SK-N-SH (cell line): ENCODE results near the gene ST3GAL6. TPM values are rescaled to one million over a fixed set of nuclear protein-coding genes. Genes with fewer than 3 reads are reported as not detected.

Experiments used
- CTCF ChIA-PET: fragments of 300-600, 350-600 bp; formaldehyde crosslinking; extraction: SDS; loops from one replicate; lab custom pipeline; 2021; lab: Yijun Ruan, JAX
- POLR2A ChIA-PET: fragments of 350-600 bp; sonication (Branson Sonifier 250); formaldehyde crosslinking; extraction: SDS; loops from one replicate; lab custom pipeline; 2020; ENCODE audit warnings: antibody characterized with exemption, inconsistent platforms; lab: Yijun Ruan, JAX
- DNase-seq: peaks from one replicate; pipeline ENCODE4 v3.0.0; 2012
- H2AFZ ChIP-seq: fragments of 200-600 bp; sonication (generic); 2 replicates; pipeline ENCODE4 v1.8.1; 2016; ENCODE audit warnings: antibody characterized with exemption, mild to moderate bottlenecking, low read depth
- H3F3A ChIP-seq: fragments of 200-600 bp; sonication (generic); replicated peaks from 2 replicates; pipeline ENCODE3; 2016; ENCODE audit warnings: antibody characterized with exemption, mild to moderate bottlenecking; ENCODE audit not compliant: insufficient read depth
- H3K27ac ChIP-seq, 2 experiments: fragments of 200-500 bp in 1 of 2; fragments of 200-600 bp in 1 of 2; sonication (Bioruptor generic) in 1 of 2; sonication (generic), shearing (Covaris generic) in 1 of 2; 2 replicates each; pipeline versions ENCODE4 v1.5.1 to v1.6.1; 2014 to 2016; ENCODE audit warnings: low read depth in 2 of 2, inconsistent platforms in 1 of 2, low read length in 1 of 2, mild to moderate bottlenecking in 1 of 2, mixed read lengths in 1 of 2
- H3K27me3 ChIP-seq: fragments of 200-600 bp; sonication (generic), shearing (Covaris generic); 2 replicates; pipeline ENCODE4 v1.6.1; 2016; ENCODE audit warnings: mixed run types; ENCODE audit not compliant: insufficient read depth
- H3K36me3 ChIP-seq, 2 experiments: fragments of 200-500 bp in 1 of 2; fragments of 200-600 bp in 1 of 2; sonication (Bioruptor generic) in 1 of 2; sonication (generic) in 1 of 2; replicated peaks in 1 of 2; 2 replicates each; pipeline versions ENCODE3 to v1.5.1; 2014 to 2016; ENCODE audit warnings: low read length in 1 of 2, mild to moderate bottlenecking in 1 of 2; ENCODE audit not compliant: insufficient read depth in 2 of 2, control insufficient read depth in 1 of 2
- H3K4me1 ChIP-seq, 2 experiments: fragments of 200-500 bp in 1 of 2; fragments of 200-600 bp in 1 of 2; sonication (Bioruptor generic) in 1 of 2; sonication (generic), shearing (Covaris generic) in 1 of 2; 2 replicates each; pipeline versions ENCODE4 v1.5.1 to v1.6.1; 2014 to 2016; ENCODE audit warnings: low read depth in 1 of 2, low read length in 1 of 2, mixed run types in 1 of 2; ENCODE audit not compliant: insufficient read depth in 2 of 2, control insufficient read depth in 1 of 2
- H3K4me2 ChIP-seq: fragments of 200-600 bp; sonication (generic), shearing (Covaris generic); 2 replicates; pipeline ENCODE4 v1.6.1; 2017; ENCODE audit warnings: mixed run types
- H3K4me3 ChIP-seq, 2 experiments: fragments of 200-500 bp in 1 of 2; fragments of 200-600 bp in 1 of 2; sonication (Bioruptor generic) in 1 of 2; sonication (generic), shearing (Covaris generic) in 1 of 2; 2 replicates each; pipeline versions ENCODE4 v1.5.1 to v1.8.1; 2014 to 2016; ENCODE audit warnings: low read depth in 2 of 2, inconsistent platforms in 1 of 2, low read length in 1 of 2, mild to moderate bottlenecking in 1 of 2, mixed read lengths in 1 of 2, moderate library complexity in 1 of 2
- H3K79me2 ChIP-seq: fragments of 200-600 bp; sonication (generic); 2 replicates; pipeline ENCODE4 v1.8.1; 2017; ENCODE audit warnings: mild to moderate bottlenecking; ENCODE audit not compliant: insufficient read depth
- H3K9ac ChIP-seq: fragments of 200-600 bp; sonication (generic); 2 replicates; pipeline ENCODE4 v1.6.1; 2017; ENCODE audit warnings: mixed run types
- H3K9me2 ChIP-seq: fragments of 200-600 bp; sonication (generic); 2 replicates; pipeline ENCODE4 v1.6.1; 2017; ENCODE audit warnings: mixed run types
- H3K9me3 ChIP-seq: fragments of 200-600 bp; sonication (generic); 2 replicates; pipeline ENCODE4 v1.6.1; 2017; ENCODE audit warnings: mixed run types, mild to moderate bottlenecking, moderate library complexity
- H4K20me1 ChIP-seq: fragments of 200-600 bp; sonication (generic); 2 replicates; pipeline ENCODE4 v1.6.1; 2017; ENCODE audit warnings: mild to moderate bottlenecking, mixed run types; ENCODE audit not compliant: insufficient read depth
- CHD2 ChIP-seq: fragments of 150-350 bp; IDR thresholded peaks from 2 replicates; pipeline ENCODE4 v1.6.1; 2018; ENCODE audit warnings: low read length; ENCODE audit not compliant: partially characterized antibody
- CTCF ChIP-seq: fragments of 200-600 bp; sonication (generic); IDR thresholded peaks from 2 replicates; pipeline ENCODE4 v1.6.1; 2017; ENCODE audit warnings: antibody characterized with exemption, mild to moderate bottlenecking, moderate library complexity
- ELF1 ChIP-seq: IDR thresholded peaks from 2 replicates; pipeline ENCODE4 v1.4.0; 2012
- EP300 ChIP-seq, 2 experiments: IDR thresholded peaks; 2 replicates each; pipeline versions ENCODE4 v1.4.0 to v1.6.1; 2012; ENCODE audit warnings: borderline replicate concordance in 1 of 2, low read depth in 1 of 2, low read length in 1 of 2
- EZH2phosphoT487 ChIP-seq: fragments of 200-600 bp; sonication (generic); IDR thresholded peaks from 2 replicates; pipeline ENCODE4 v1.6.1; 2017; ENCODE audit warnings: low read depth, mixed run types, mild to moderate bottlenecking, antibody characterized with exemption, moderate library complexity, borderline replicate concordance
- FOSL2 ChIP-seq: IDR thresholded peaks from 2 replicates; pipeline ENCODE4 v1.4.0; 2012; ENCODE audit warnings: low read depth, mild to moderate bottlenecking, moderate library complexity, borderline replicate concordance
- FOXJ3 ChIP-seq: sonication (generic); formaldehyde crosslinking; IDR thresholded peaks from 2 replicates; pipeline ENCODE4 v1.5.1; 2020; ENCODE audit warnings: mild to moderate bottlenecking, missing genetic modification reagents
- FOXM1 ChIP-seq: IDR thresholded peaks from 2 replicates; pipeline ENCODE4 v1.4.0; 2012; ENCODE audit warnings: low read depth, mild to moderate bottlenecking
- IRF3 ChIP-seq: fragments of 150-350 bp; IDR thresholded peaks from 2 replicates; pipeline ENCODE4 v1.6.1; 2016; ENCODE audit warnings: mild to moderate bottlenecking, low read depth, low read length
- MEF2A ChIP-seq: IDR thresholded peaks from 2 replicates; pipeline ENCODE4 v1.4.0; 2012; ENCODE audit warnings: low read depth, borderline replicate concordance
- NRF1 ChIP-seq: IDR thresholded peaks from 2 replicates; pipeline ENCODE4 v1.6.1; 2012; ENCODE audit warnings: low read depth, mild to moderate bottlenecking, low read length
- RAD21 ChIP-seq: IDR thresholded peaks from 2 replicates; pipeline ENCODE4 v1.6.1; 2012; ENCODE audit warnings: mild to moderate bottlenecking, low read length
- RCOR1 ChIP-seq: fragments of 150-350 bp; IDR thresholded peaks from 2 replicates; pipeline ENCODE4 v1.6.1; 2017; ENCODE audit warnings: antibody characterized with exemption, low read length
- RFX5 ChIP-seq: IDR thresholded peaks from 2 replicates; pipeline ENCODE4 v1.6.1; 2012; ENCODE audit warnings: mild to moderate bottlenecking, improper control_type of control experiment, low read length
- SMC3 ChIP-seq: IDR thresholded peaks from 2 replicates; pipeline ENCODE4 v1.6.1; 2012; ENCODE audit warnings: low read depth, low read length, improper control_type of control experiment
- YY1 ChIP-seq: IDR thresholded peaks from 2 replicates; pipeline ENCODE4 v1.4.0; 2012; ENCODE audit warnings: low read depth, mild to moderate bottlenecking
- WGBS: methylation state at CpG from one replicate; pipeline ENCODE4 v1.1.6; 2017; ENCODE audit warnings: low lambda C conversion rate; 5-methylcytosine and 5-hydroxymethylcytosine counted together
- polyA plus RNA-seq, 3 experiments: library from polyadenylated mRNA; depleted of rRNA; stranded (reverse); fragments of >200 nt; gene quantifications; 2 replicates each; pipeline ENCODE4 v1.2.3, GENCODE V29; 2012
- TF ChIP-seq, protein P1 (sequence below): IDR thresholded peaks from 2 replicates; pipeline ENCODE4; 2012
- TF ChIP-seq, protein P2 (sequence below): fragments of 150-350 bp; IDR thresholded peaks from 2 replicates; pipeline ENCODE4 v1.6.1; 2017; ENCODE audit warnings: antibody characterized with exemption, low read length, low read depth, borderline replicate concordance
- TF ChIP-seq, protein P3 (sequence below): IDR thresholded peaks from 2 replicates; pipeline ENCODE4 v1.4.0; 2012; ENCODE audit warnings: low read depth, borderline replicate concordance

The ST3GAL6 gene
- polyA plus RNA-seq, 1 of the 3 experiments (the other 2 are of a cell fraction): 16.3 TPM

- Histone ChIP-seq H2AFZ (peak overlapping the region; percentile 96; the same call in 1 of the 2 replicates), H3K9ac (peak overlapping the region; percentile 84), H3K9me2 (no peaks in the 10 kb centered on the region), H3F3A (peaks cover 4% of the 10 kb centered on the region), H3K27ac (peak overlapping the region; percentile 60 to 98), H3K36me3 (peaks cover 0 to 3% of the 10 kb centered on the region in 2 experiments), H3K9me3 (no peaks in the 10 kb centered on the region), H3K4me2 (peak overlapping the region; percentile 98), H4K20me1 (no peaks in the 10 kb centered on the region), H3K27me3 (no peaks in the 10 kb centered on the region), H3K4me1 (peaks cover 5 to 30% of the 10 kb centered on the region in 2 experiments; a peak in 3 of 4 replicates), H3K79me2 (peaks cover 66% of the 10 kb centered on the region), H3K4me3 (peak overlapping the region; percentile 84 to 86)
- ChIA-PET POLR2A (interaction anchor here (0.9 to 6.0 kb wide), 9 partner anchors 10 to 141 kb away, joined by 3 to 50 read pairs (median 4); partner anchors contain the start of genes CPOX and ST3GAL6), CTCF (interaction anchor here (1.0 to 3.0 kb wide), 4 partner anchors 28 to 137 kb away, joined by 3 to 17 read pairs (median 3); no protein-coding TSS in a partner anchor)
- WGBS: 35% methylated on average over 4 of the region's 4 CpGs
- DNase-seq: no peak
- no peak for TF ChIP-seq FOSL2
- no peak for TF ChIP-seq SMC3
- TF ChIP-seq, protein P1, sequence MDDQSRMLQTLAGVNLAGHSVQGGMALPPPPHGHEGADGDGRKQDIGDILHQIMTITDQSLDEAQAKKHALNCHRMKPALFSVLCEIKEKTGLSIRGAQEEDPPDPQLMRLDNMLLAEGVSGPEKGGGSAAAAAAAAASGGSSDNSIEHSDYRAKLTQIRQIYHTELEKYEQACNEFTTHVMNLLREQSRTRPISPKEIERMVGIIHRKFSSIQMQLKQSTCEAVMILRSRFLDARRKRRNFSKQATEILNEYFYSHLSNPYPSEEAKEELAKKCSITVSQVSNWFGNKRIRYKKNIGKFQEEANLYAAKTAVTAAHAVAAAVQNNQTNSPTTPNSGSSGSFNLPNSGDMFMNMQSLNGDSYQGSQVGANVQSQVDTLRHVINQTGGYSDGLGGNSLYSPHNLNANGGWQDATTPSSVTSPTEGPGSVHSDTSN: no peak
- TF ChIP-seq EZH2phosphoT487: no peak
- TF ChIP-seq RAD21: no peak
- no peak for TF ChIP-seq ELF1
- TF ChIP-seq RCOR1: no peak
- TF ChIP-seq NRF1: no peak
- no peak for TF ChIP-seq IRF3
- no peak for TF ChIP-seq CTCF
- no peak for TF ChIP-seq YY1
- TF ChIP-seq EP300 (IDR thresholded peaks at IDR 0.05; ENCODE audit: borderline replicate concordance in 1 of 2, low read depth in 1 of 2, low read length in 1 of 2): no peak
- TF ChIP-seq, protein P2, sequence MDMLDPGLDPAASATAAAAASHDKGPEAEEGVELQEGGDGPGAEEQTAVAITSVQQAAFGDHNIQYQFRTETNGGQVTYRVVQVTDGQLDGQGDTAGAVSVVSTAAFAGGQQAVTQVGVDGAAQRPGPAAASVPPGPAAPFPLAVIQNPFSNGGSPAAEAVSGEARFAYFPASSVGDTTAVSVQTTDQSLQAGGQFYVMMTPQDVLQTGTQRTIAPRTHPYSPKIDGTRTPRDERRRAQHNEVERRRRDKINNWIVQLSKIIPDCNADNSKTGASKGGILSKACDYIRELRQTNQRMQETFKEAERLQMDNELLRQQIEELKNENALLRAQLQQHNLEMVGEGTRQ: no peak
- TF ChIP-seq RFX5: no peak
- TF ChIP-seq FOXM1: no peak
- TF ChIP-seq, protein P3, sequence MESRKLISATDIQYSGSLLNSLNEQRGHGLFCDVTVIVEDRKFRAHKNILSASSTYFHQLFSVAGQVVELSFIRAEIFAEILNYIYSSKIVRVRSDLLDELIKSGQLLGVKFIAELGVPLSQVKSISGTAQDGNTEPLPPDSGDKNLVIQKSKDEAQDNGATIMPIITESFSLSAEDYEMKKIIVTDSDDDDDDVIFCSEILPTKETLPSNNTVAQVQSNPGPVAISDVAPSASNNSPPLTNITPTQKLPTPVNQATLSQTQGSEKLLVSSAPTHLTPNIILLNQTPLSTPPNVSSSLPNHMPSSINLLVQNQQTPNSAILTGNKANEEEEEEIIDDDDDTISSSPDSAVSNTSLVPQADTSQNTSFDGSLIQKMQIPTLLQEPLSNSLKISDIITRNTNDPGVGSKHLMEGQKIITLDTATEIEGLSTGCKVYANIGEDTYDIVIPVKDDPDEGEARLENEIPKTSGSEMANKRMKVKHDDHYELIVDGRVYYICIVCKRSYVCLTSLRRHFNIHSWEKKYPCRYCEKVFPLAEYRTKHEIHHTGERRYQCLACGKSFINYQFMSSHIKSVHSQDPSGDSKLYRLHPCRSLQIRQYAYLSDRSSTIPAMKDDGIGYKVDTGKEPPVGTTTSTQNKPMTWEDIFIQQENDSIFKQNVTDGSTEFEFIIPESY: no peak
- TF ChIP-seq FOXJ3 (CRISPR knock-in tag): no peak
- TF ChIP-seq CHD2: no peak
- no peak for TF ChIP-seq MEF2A
Measured at GRCh38 chr3:98734306-98734705, 28.8 kb upstream of the ST3GAL6 start.
